GM23338 (cell line): ENCODE data around the gene DPF3. TPM values are rescaled to one million over a fixed set of nuclear protein-coding genes. Genes with fewer than 3 reads are reported as not detected.

Experiments used
- ATAC-seq: fragments of 200-7000 bp; cut with Tn5 transposase; 3 replicates; pipeline ENCODE4 v1.9.1; 2020
- DNase-seq: peaks from one replicate; pipeline ENCODE4 v3.0.0-alpha.2; 2015; ENCODE audit warnings: low spot score
- H2AFZ ChIP-seq: fragments of 200-600 bp; sonication (generic); 2 replicates; pipeline ENCODE4 v1.8.0; 2016; ENCODE audit warnings: antibody characterized with exemption, mild to moderate bottlenecking, moderate library complexity
- H3F3A ChIP-seq: fragments of 200-600 bp; sonication (generic); replicated peaks from 2 replicates; pipeline ENCODE4 v1.8.0; 2017; ENCODE audit warnings: antibody characterized with exemption, mixed run types, low read depth
- H3K27ac ChIP-seq: fragments of 200-600 bp; sonication (generic); 2 replicates; pipeline ENCODE4 v1.6.1; 2016; ENCODE audit warnings: low read depth
- H3K27me3 ChIP-seq: fragments of 200-600 bp; sonication (generic); 2 replicates; pipeline ENCODE4 v1.8.0; 2016; ENCODE audit warnings: mild to moderate bottlenecking, mixed run types, moderate library complexity; ENCODE audit not compliant: insufficient read depth
- H3K36me3 ChIP-seq: fragments of 200-600 bp; sonication (generic); 2 replicates; pipeline ENCODE4 v1.8.0; 2016; ENCODE audit warnings: mild to moderate bottlenecking; ENCODE audit not compliant: insufficient read depth
- H3K4me1 ChIP-seq: fragments of 200-600 bp; sonication (generic); 2 replicates; pipeline ENCODE4 v1.8.0; 2016; ENCODE audit warnings: mild to moderate bottlenecking, moderate library complexity; ENCODE audit not compliant: insufficient read depth
- H3K4me2 ChIP-seq: fragments of 200-600 bp; sonication (generic); 2 replicates; pipeline ENCODE4 v1.7.1; 2017; ENCODE audit warnings: mixed run types
- H3K4me3 ChIP-seq: fragments of 200-600 bp; sonication (generic); 2 replicates; pipeline ENCODE4 v1.6.1; 2016; ENCODE audit warnings: mixed run types
- H3K79me2 ChIP-seq: fragments of 200-600 bp; sonication (generic); replicated peaks from 2 replicates; pipeline ENCODE4 v1.8.0; 2017; ENCODE audit warnings: mild to moderate bottlenecking; ENCODE audit not compliant: insufficient read depth
- H3K9me2 ChIP-seq: fragments of 200-600 bp; sonication (generic); 2 replicates; pipeline ENCODE4 v1.8.0; 2017; ENCODE audit not compliant: insufficient read depth
- H4K20me1 ChIP-seq: fragments of 200-600 bp; sonication (generic); replicated peaks from 2 replicates; pipeline ENCODE4 v1.8.0; 2017; ENCODE audit warnings: mild to moderate bottlenecking; ENCODE audit not compliant: insufficient read depth
- H3K27ac Mint-ChIP-seq: 2 replicates; pipeline ENCODE4 v1.8.0; 2020; ENCODE audit warnings: inconsistent platforms, mild to moderate bottlenecking, moderate library complexity, mixed read lengths
- H3K27me3 Mint-ChIP-seq: 3 replicates; pipeline ENCODE4 v1.8.0; 2022; ENCODE audit warnings: low read depth, mild to moderate bottlenecking, moderate library complexity, mixed read lengths, inconsistent platforms; ENCODE audit not compliant: insufficient read depth, poor library complexity
- H3K36me3 Mint-ChIP-seq: 3 replicates; pipeline ENCODE4 v1.8.0; 2021; ENCODE audit warnings: low read depth, mild to moderate bottlenecking, inconsistent platforms, moderate library complexity, mixed read lengths
- H3K4me1 Mint-ChIP-seq: 3 replicates; pipeline ENCODE4 v1.8.0; 2020; ENCODE audit warnings: mild to moderate bottlenecking, inconsistent platforms, mixed read lengths
- H3K4me3 Mint-ChIP-seq: 3 replicates; pipeline ENCODE4 v1.8.0; 2021; ENCODE audit warnings: moderate library complexity, mild to moderate bottlenecking, inconsistent platforms, mixed read lengths
- H3K9me3 Mint-ChIP-seq: 3 replicates; pipeline ENCODE4 v1.8.0; 2020; ENCODE audit warnings: moderate library complexity, mild to moderate bottlenecking, inconsistent platforms, mixed read lengths
- JUNB ChIP-seq: IDR thresholded peaks from one replicate; pipeline ENCODE4 v1.6.1; 2016; ENCODE audit warnings: antibody characterized with exemption; ENCODE audit not compliant: unreplicated experiment
- NANOG ChIP-seq: IDR thresholded peaks from 2 replicates; pipeline ENCODE4 v1.6.1; 2016; ENCODE audit warnings: antibody characterized with exemption, borderline replicate concordance
- STAT1 ChIP-seq: IDR thresholded peaks from one replicate; pipeline ENCODE4 v1.6.1; 2016; ENCODE audit warnings: antibody characterized with exemption; ENCODE audit not compliant: unreplicated experiment
- polyA plus RNA-seq: library from polyadenylated mRNA; unstranded; fragments of >200 nt; fragmentation: Nextera tagmentation; extraction: Ambion mirVana; gene quantifications from 2 replicates; pipeline ENCODE4 v1.2.1, GENCODE V29; 2016
- total RNA-seq: library from RNA; depleted of rRNA; stranded (reverse); fragments of >200 nt; shearing (Covaris generic); gene quantifications from 2 replicates; pipeline ENCODE4 v1.2.3, GENCODE V29; 2014
- TF ChIP-seq, protein P1 (sequence below): fragments of 250-450 bp; sonication (Bioruptor Pico); IDR thresholded peaks from 2 replicates; pipeline ENCODE4 v1.5.0; 2020; ENCODE audit warnings: mild to moderate bottlenecking, moderate library complexity
- TF ChIP-seq, protein P2 (sequence below): IDR thresholded peaks from one replicate; pipeline ENCODE4 v1.6.1; 2018; ENCODE audit warnings: antibody characterized with exemption; ENCODE audit not compliant: unreplicated experiment

The DPF3 gene
- total and polyA plus RNA-seq, 2 experiments from 2014 or later = 0.18 to 1.0 TPM

DNA sequence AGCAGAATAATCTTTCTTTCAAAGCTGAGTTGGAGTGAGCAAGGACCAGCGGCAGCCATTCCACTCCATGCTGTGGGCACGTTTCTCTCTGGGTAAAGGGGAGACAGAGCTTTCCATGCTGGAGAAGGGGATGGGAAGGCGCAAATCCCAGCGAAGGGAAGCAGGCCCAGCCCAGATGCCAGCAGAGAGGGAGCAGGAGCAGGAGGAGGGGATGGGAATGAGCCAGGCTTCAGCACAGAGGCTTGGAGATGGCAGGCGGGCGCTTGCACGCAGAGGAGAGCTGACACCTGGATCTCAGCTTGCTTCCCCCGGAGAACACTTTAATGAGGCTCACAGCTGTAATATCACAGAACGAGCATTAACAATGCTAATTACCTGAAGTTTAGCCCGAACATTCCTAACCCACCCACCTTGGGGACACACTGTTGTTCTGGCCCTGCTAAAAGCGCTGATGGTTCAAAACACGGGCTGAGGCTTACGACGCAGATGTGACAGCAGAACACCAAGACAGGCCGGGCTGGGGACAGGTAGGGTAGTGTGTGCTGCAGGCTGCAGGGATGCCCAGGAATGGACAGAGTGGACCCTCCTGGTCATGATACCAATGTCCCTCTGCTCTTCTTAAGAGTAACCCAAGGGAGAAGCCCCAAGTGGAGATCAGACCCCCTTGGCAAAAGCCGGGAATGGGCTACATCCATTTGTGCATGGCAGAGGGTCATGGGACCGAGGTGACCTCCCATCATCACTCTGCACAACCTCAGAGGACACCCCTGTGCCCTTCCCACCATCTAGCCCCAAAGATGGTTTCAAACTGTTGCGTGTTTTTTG, 288.6 kb downstream of the DPF3 start (continued):
- TF ChIP-seq, protein P1, sequence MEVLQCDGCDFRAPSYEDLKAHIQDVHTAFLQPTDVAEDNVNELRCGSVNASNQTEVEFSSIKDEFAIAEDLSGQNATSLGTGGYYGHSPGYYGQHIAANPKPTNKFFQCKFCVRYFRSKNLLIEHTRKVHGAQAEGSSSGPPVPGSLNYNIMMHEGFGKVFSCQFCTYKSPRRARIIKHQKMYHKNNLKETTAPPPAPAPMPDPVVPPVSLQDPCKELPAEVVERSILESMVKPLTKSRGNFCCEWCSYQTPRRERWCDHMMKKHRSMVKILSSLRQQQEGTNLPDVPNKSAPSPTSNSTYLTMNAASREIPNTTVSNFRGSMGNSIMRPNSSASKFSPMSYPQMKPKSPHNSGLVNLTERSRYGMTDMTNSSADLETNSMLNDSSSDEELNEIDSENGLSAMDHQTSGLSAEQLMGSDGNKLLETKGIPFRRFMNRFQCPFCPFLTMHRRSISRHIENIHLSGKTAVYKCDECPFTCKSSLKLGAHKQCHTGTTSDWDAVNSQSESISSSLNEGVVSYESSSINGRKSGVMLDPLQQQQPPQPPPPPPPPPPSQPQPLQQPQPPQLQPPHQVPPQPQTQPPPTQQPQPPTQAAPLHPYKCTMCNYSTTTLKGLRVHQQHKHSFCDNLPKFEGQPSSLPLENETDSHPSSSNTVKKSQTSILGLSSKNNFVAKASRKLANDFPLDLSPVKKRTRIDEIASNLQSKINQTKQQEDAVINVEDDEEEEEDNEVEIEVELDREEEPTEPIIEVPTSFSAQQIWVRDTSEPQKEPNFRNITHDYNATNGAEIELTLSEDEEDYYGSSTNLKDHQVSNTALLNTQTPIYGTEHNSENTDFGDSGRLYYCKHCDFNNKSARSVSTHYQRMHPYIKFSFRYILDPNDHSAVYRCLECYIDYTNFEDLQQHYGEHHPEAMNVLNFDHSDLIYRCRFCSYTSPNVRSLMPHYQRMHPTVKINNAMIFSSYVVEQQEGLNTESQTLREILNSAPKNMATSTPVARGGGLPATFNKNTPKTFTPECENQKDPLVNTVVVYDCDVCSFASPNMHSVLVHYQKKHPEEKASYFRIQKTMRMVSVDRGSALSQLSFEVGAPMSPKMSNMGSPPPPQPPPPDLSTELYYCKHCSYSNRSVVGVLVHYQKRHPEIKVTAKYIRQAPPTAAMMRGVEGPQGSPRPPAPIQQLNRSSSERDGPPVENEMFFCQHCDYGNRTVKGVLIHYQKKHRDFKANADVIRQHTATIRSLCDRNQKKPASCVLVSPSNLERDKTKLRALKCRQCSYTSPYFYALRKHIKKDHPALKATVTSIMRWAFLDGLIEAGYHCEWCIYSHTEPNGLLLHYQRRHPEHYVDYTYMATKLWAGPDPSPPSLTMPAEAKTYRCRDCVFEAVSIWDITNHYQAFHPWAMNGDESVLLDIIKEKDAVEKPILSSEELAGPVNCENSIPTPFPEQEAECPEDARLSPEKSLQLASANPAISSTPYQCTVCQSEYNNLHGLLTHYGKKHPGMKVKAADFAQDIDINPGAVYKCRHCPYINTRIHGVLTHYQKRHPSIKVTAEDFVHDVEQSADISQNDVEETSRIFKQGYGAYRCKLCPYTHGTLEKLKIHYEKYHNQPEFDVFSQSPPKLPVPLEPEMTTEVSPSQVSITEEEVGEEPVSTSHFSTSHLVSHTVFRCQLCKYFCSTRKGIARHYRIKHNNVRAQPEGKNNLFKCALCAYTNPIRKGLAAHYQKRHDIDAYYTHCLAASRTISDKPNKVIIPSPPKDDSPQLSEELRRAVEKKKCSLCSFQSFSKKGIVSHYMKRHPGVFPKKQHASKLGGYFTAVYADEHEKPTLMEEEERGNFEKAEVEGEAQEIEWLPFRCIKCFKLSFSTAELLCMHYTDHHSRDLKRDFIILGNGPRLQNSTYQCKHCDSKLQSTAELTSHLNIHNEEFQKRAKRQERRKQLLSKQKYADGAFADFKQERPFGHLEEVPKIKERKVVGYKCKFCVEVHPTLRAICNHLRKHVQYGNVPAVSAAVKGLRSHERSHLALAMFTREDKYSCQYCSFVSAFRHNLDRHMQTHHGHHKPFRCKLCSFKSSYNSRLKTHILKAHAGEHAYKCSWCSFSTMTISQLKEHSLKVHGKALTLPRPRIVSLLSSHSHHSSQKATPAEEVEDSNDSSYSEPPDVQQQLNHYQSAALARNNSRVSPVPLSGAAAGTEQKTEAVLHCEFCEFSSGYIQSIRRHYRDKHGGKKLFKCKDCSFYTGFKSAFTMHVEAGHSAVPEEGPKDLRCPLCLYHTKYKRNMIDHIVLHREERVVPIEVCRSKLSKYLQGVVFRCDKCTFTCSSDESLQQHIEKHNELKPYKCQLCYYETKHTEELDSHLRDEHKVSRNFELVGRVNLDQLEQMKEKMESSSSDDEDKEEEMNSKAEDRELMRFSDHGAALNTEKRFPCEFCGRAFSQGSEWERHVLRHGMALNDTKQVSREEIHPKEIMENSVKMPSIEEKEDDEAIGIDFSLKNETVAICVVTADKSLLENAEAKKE (CRISPR knock-in tag) = no peak
- TF ChIP-seq NANOG (no peak), JUNB (no peak), STAT1 (no peak)

DNA sequence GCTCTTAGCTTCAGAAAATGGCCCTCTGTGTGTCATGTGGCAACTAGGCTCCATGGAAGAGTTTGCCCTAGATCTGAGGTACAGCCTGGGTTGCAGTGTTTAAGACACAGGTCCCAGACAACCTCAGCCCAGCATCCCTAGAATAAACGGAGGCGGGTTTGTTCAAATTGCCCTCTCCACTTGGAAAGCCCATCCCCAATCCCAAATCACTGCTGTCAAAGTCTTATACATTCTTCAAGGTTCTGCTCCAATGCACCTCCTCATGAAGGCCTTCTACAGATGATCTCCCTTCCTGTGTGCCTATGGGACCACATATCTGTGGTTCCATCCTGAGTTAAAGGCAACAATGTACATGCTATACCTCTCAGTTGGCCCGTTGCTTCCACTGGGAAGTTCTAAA, 289.8 kb downstream of the DPF3 start:
- Histone ChIP-seq H3K4me1 (no peaks in the 10 kb centered on the region; the same call in 1 of the 2 replicates), H3K4me3 (no peak overlapping the region), H3K27me3 (no peaks in the 10 kb centered on the region), H4K20me1 (no peaks in the 10 kb centered on the region), H3K4me2 (no peak overlapping the region), H3F3A (no peaks in the 10 kb centered on the region), H3K79me2 (no peaks in the 10 kb centered on the region), H3K27ac (no peak overlapping the region), H3K36me3 (no peaks in the 10 kb centered on the region), H3K9me2 (peaks cover 10% of the 10 kb centered on the region; the same call in 1 of the 2 replicates), H2AFZ (no peak overlapping the region)
- Mint-ChIP-seq H3K4me1 (peaks cover 28% of the 10 kb centered on the region), H3K9me3 (no peaks in the 10 kb centered on the region), H3K36me3 (no peaks in the 10 kb centered on the region), H3K27me3 (peaks cover 7% of the 10 kb centered on the region), H3K4me3 (no peak overlapping the region), H3K27ac (no peak overlapping the region)
- DNase-seq (no peak), ATAC-seq (no peak)
- TF ChIP-seq, protein P2, sequence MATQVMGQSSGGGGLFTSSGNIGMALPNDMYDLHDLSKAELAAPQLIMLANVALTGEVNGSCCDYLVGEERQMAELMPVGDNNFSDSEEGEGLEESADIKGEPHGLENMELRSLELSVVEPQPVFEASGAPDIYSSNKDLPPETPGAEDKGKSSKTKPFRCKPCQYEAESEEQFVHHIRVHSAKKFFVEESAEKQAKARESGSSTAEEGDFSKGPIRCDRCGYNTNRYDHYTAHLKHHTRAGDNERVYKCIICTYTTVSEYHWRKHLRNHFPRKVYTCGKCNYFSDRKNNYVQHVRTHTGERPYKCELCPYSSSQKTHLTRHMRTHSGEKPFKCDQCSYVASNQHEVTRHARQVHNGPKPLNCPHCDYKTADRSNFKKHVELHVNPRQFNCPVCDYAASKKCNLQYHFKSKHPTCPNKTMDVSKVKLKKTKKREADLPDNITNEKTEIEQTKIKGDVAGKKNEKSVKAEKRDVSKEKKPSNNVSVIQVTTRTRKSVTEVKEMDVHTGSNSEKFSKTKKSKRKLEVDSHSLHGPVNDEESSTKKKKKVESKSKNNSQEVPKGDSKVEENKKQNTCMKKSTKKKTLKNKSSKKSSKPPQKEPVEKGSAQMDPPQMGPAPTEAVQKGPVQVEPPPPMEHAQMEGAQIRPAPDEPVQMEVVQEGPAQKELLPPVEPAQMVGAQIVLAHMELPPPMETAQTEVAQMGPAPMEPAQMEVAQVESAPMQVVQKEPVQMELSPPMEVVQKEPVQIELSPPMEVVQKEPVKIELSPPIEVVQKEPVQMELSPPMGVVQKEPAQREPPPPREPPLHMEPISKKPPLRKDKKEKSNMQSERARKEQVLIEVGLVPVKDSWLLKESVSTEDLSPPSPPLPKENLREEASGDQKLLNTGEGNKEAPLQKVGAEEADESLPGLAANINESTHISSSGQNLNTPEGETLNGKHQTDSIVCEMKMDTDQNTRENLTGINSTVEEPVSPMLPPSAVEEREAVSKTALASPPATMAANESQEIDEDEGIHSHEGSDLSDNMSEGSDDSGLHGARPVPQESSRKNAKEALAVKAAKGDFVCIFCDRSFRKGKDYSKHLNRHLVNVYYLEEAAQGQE = no peak
- no peak for TF ChIP-seq STAT1
- TF ChIP-seq JUNB = no peak
